DOHH2 (cell line): ENCODE data around the gene ZDHHC19.

Source experiments
- H3F3A ChIP-seq: fragments of 200-600 bp; sonication (generic), shearing (Covaris generic); 2 replicates; pipeline ENCODE4 v1.6.0; 2016; ENCODE audit warnings: antibody characterized with exemption, mild to moderate bottlenecking; ENCODE audit not compliant: control insufficient read depth, insufficient read depth
- H3K27ac ChIP-seq: fragments of 200-600 bp; sonication (generic); 2 replicates; pipeline ENCODE4 v1.5.1; 2014; ENCODE audit warnings: low read depth, mild to moderate bottlenecking, low read length, moderate library complexity
- H3K27me3 ChIP-seq: fragments of 200-600 bp; sonication (generic); 2 replicates; pipeline ENCODE4 v1.6.1; 2014; ENCODE audit warnings: mild to moderate bottlenecking, low read length, mixed read lengths; ENCODE audit not compliant: control insufficient read depth
- H3K36me3 ChIP-seq: fragments of 200-600 bp; sonication (generic); 2 replicates; pipeline ENCODE4 v1.6.1; 2014; ENCODE audit warnings: mild to moderate bottlenecking, low read length, moderate library complexity, mixed read lengths; ENCODE audit not compliant: control insufficient read depth
- H3K4me1 ChIP-seq: fragments of 200-600 bp; sonication (generic); 2 replicates; pipeline ENCODE4 v1.6.1; 2014; ENCODE audit warnings: mild to moderate bottlenecking, low read length, mixed read lengths; ENCODE audit not compliant: control insufficient read depth
- H3K4me2 ChIP-seq: fragments of 200-600 bp; sonication (generic); 2 replicates; pipeline ENCODE4 v1.6.0; 2014; ENCODE audit warnings: mild to moderate bottlenecking, low read length, moderate library complexity
- H3K4me3 ChIP-seq: fragments of 200-600 bp; sonication (generic); 2 replicates; pipeline ENCODE4 v1.5.1; 2014; ENCODE audit warnings: mild to moderate bottlenecking, low read length, mixed read lengths
- H3K79me2 ChIP-seq: fragments of 200-600 bp; sonication (generic); 2 replicates; pipeline ENCODE4 v1.6.1; 2014; ENCODE audit warnings: mild to moderate bottlenecking, low read length, mixed read lengths; ENCODE audit not compliant: control insufficient read depth
- H3K9me2 ChIP-seq: fragments of 200-600 bp; sonication (generic); replicated peaks from 2 replicates; pipeline ENCODE4 v1.6.1; 2014; ENCODE audit warnings: mild to moderate bottlenecking, low read length, mixed read lengths; ENCODE audit not compliant: control insufficient read depth
- H3K9me3 ChIP-seq: fragments of 200-600 bp; sonication (generic); 2 replicates; pipeline ENCODE4 v1.6.1; 2014; ENCODE audit warnings: antibody characterized with exemption, low read length, mixed read lengths; ENCODE audit not compliant: control insufficient read depth, insufficient read depth
- H4K20me1 ChIP-seq: fragments of 200-600 bp; sonication (generic); 2 replicates; pipeline ENCODE4 v1.6.0; 2014; ENCODE audit warnings: low read depth, mild to moderate bottlenecking, antibody characterized with exemption, low read length, moderate library complexity; ENCODE audit not compliant: control insufficient read depth, insufficient read depth
- EZH2phosphoT487 ChIP-seq: fragments of 200-600 bp; sonication (generic); IDR thresholded peaks from 2 replicates; pipeline ENCODE4 v1.6.1; 2017; ENCODE audit warnings: borderline replicate concordance, mild to moderate bottlenecking, antibody characterized with exemption, low read length, moderate library complexity, mixed read lengths
- TF ChIP-seq, protein P1 (sequence below): fragments of 200-600 bp; sonication (generic); IDR thresholded peaks from one replicate; pipeline ENCODE4 v1.5.1; 2014; ENCODE audit warnings: antibody characterized with exemption, mild to moderate bottlenecking, low read depth, low read length; ENCODE audit not compliant: poor library complexity, severe bottlenecking

Gene ZDHHC19

DNA sequence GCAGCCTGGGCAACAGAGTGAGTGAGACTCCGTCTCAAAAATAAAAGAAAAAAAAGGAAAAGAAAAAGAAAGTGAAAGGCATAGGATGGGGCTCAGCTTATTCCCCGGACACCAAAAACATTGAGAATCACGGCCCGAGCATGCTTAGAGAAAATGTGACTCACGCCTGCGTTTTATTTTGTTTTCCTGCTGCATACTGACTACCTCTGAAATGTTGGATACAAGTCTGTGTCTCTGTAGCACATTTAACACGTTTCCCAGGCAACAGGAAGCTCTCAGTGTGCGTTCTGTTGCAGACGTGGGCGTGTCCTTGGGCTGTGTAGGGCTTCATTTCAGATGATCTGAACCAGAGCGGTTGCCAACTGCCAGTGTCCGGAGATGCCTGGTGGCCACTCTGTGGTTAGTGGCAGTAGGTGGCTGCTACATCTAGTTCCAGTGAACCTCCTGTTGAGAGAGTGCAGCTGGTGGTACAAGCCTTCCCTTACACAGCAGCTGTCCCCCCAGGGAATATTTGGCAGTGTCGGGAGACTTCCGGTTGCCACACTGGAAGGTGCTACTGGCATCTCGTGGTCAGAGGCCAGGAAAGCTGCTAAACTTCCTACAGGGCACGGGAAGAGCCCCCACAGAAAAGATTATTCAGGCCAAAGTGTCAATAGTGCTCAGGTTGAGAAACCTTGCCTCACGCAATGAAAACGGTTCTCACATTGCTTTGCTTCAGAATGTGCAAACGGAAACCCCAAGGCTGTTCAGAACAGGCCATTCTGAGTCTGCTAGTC lies 8.2 kb upstream of the ZDHHC19 start:
- H3F3A ChIP-seq: no peaks in the 10 kb centered on the region
- no peaks in the 10 kb centered on the region for H4K20me1 ChIP-seq
- H3K4me1 ChIP-seq: peaks cover 8% of the 10 kb centered on the region
- no peaks in the 10 kb centered on the region for H3K36me3 ChIP-seq
- H3K9me2 ChIP-seq: no peaks in the 10 kb centered on the region
- peak overlapping the region; percentile 5; the same call in 1 of the 2 replicates for H3K4me3 ChIP-seq
- H3K27me3 ChIP-seq: peaks cover 5% of the 10 kb centered on the region; the same call in 1 of the 2 replicates
- no peaks in the 10 kb centered on the region for H3K9me3 ChIP-seq
- TF ChIP-seq, protein P1, sequence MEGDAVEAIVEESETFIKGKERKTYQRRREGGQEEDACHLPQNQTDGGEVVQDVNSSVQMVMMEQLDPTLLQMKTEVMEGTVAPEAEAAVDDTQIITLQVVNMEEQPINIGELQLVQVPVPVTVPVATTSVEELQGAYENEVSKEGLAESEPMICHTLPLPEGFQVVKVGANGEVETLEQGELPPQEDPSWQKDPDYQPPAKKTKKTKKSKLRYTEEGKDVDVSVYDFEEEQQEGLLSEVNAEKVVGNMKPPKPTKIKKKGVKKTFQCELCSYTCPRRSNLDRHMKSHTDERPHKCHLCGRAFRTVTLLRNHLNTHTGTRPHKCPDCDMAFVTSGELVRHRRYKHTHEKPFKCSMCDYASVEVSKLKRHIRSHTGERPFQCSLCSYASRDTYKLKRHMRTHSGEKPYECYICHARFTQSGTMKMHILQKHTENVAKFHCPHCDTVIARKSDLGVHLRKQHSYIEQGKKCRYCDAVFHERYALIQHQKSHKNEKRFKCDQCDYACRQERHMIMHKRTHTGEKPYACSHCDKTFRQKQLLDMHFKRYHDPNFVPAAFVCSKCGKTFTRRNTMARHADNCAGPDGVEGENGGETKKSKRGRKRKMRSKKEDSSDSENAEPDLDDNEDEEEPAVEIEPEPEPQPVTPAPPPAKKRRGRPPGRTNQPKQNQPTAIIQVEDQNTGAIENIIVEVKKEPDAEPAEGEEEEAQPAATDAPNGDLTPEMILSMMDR: no peak
- TF ChIP-seq EZH2phosphoT487: no peak
- no peak overlapping the region for H3K27ac ChIP-seq
- no peaks in the 10 kb centered on the region for H3K79me2 ChIP-seq
- H3K4me2 ChIP-seq: peak overlapping the region; percentile 28

DNA sequence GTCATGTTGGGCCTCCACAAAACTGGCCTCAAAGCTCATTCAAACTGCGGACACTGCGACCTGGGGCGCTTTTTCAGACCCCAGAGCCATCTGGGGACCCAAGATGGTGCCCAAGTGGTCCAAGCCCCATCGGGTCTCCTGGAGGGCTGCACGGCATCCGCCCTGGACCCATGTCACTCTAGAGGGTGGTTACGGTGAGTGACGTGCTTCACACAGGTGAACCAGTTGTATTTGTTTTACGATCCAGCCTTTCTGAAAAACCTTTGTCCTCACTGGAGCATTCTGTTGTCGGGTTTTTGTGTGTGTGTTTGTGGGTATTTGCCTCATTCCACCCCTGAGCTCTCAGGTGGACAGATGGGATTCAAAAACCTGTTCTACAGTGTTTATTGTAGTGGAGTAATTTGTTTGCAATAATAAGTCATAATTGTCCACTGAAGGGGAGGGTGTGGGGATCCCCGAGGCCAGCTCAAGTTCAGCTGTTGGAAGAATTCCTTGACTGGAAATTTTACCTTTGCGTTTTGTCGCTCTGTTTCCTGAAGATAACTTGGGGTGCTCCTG lies 7.0 kb upstream of the ZDHHC19 start:
- Histone ChIP-seq H3K27me3 (peaks cover 4% of the 10 kb centered on the region; the same call in 1 of the 2 replicates), H3K4me3 (no peak overlapping the region), H3K36me3 (no peaks in the 10 kb centered on the region), H3K9me3 (no peaks in the 10 kb centered on the region), H3K4me1 (peaks cover 8% of the 10 kb centered on the region), H3K4me2 (no peak overlapping the region), H3K79me2 (no peaks in the 10 kb centered on the region), H3F3A (no peaks in the 10 kb centered on the region), H3K27ac (no peak overlapping the region), H4K20me1 (no peaks in the 10 kb centered on the region), H3K9me2 (no peaks in the 10 kb centered on the region)
- TF ChIP-seq, protein P1: no peak
- no peak for TF ChIP-seq EZH2phosphoT487

DNA sequence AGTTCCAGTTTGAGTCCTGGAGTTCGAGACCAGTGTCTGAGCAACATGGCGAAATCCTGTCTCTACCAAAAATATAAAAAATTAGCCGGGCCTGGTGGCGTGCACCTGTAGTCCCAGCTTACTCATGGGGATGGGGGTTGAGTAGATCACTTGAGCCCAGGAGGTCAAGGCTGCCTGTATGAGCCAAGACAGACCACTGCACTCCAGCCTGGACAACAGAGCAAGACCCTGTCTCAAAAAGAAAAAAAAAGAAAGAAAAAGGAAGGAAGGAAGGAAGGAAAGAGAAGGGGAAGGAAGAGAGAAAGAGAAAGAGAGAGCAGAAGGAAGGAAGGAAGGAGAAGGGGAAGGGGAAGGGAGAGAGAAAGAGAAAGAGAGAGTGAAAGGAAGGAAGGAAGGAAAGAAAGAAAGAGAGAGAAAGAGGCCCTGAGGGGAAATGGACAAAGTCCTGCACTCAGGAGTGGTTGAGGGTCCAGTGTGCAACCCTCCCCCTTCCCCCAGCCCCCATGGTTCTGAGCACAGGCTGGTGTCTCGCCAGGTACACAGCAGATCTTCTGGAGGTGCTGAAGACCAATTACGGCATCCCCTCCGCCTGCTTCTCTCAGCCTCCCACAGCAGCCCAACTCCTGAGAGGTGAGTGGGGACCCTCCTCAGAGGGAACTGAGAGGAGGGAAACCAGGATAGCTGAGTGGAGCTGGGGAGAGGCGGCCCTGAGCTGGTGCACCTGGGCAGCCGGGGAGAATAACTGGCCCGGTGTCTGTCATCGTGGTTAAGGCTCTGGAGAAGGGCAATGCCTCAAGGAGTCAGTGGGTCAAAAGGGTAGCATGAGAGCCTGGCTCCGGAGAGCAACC lies 6.3 kb upstream of the ZDHHC19 start:
- no peaks in the 10 kb centered on the region for H4K20me1 ChIP-seq
- no peaks in the 10 kb centered on the region for H3K9me2 ChIP-seq
- no peaks in the 10 kb centered on the region for H3K9me3 ChIP-seq
- TF ChIP-seq EZH2phosphoT487: no peak
- TF ChIP-seq, protein P1: no peak
- H3K27ac ChIP-seq: no peak overlapping the region
- peaks cover 8% of the 10 kb centered on the region for H3K4me1 ChIP-seq
- H3K4me2 ChIP-seq: no peak overlapping the region
- H3K79me2 ChIP-seq: no peaks in the 10 kb centered on the region
- H3K4me3 ChIP-seq: no peak overlapping the region
- no peaks in the 10 kb centered on the region for H3F3A ChIP-seq
- H3K27me3 ChIP-seq: no peaks in the 10 kb centered on the region
- no peaks in the 10 kb centered on the region for H3K36me3 ChIP-seq
